Stomach smooth muscle (tissue), 2 donors: ENCODE data around the gene ARL2.
A peak's percentile ranks its signal among the peaks of the same experiment; 100 is the strongest.
"Not testable (repeated sequence)": the region's sequence is repeated elsewhere in the genome, so short reads cannot be mapped to it uniquely, and the experiment has no call there.

Experiments used
- H3K27ac ChIP-seq: one replicate; pipeline ENCODE4 v1.7.0; 2013; ENCODE audit warnings: mild to moderate bottlenecking, low read length, inconsistent platforms
- H3K27me3 ChIP-seq, 2 donors: one replicate each; pipeline ENCODE4 v1.7.0; 2013; ENCODE audit warnings: low read length in 2 of 2; ENCODE audit not compliant: insufficient read depth in 2 of 2, control insufficient read depth in 1 of 2
- H3K36me3 ChIP-seq, 2 donors: one replicate each; pipeline ENCODE4 v1.7.0; 2013; ENCODE audit warnings: low read length in 2 of 2; ENCODE audit not compliant: control insufficient read depth in 2 of 2, insufficient read depth in 2 of 2
- H3K4me1 ChIP-seq: one replicate; pipeline ENCODE4 v1.7.0; 2013; ENCODE audit warnings: low read length; ENCODE audit not compliant: control insufficient read depth, insufficient read depth
- H3K4me3 ChIP-seq, 2 donors: one replicate each; pipeline ENCODE4 v1.7.0; 2013; ENCODE audit warnings: low read length in 2 of 2
- H3K9ac ChIP-seq, 2 donors: one replicate each; pipeline ENCODE4 v1.7.0; 2013; ENCODE audit warnings: low read length in 2 of 2, mild to moderate bottlenecking in 1 of 2
- H3K9me3 ChIP-seq, 2 donors: one replicate each; pipeline ENCODE4 v1.7.0; 2013; ENCODE audit warnings: low read length in 2 of 2; ENCODE audit not compliant: control insufficient read depth in 2 of 2
- donor health status: healthy.
- donor health status: Pancreatic carcinoma.

The ARL2 gene

DNA sequence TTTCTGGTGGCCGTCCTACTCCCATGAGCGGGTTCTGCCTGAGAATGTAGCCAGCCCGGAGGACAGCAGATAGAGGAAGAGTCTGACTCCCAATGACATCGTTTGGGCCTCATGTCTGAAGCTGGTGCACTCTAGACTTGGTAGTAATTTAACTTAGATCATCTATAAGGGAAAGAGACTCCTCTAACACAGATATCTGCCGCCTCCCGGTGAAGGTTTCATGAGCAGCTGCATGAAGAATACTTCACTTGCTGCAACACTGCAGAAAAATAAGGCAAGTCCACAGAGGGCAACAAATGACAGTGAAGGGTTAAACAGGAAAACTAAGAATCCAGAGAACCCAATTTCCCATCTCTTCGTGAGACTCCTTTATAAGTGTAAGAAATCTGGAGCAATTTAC lies 5.9 kb upstream of the ARL2 start:
- peaks cover under 1% of the 10 kb centered on the region for H3K4me1 ChIP-seq
- no peaks in the 10 kb centered on the region for H3K36me3 ChIP-seq
- no peak overlapping the region for H3K27ac ChIP-seq
- H3K4me3 ChIP-seq, result no peak overlapping the region
- H3K9ac ChIP-seq, result no peak overlapping the region
- no peaks in the 10 kb centered on the region for H3K27me3 ChIP-seq
- H3K9me3 ChIP-seq, result no peaks in the 10 kb centered on the region

GRCh38 chr11:65008873-65009272 lies 5.1 kb upstream of the ARL2 start:
- H3K27me3 ChIP-seq, result no peaks in the 10 kb centered on the region
- no peaks in the 10 kb centered on the region for H3K36me3 ChIP-seq
- H3K4me1 ChIP-seq, result peaks cover 5% of the 10 kb centered on the region
- no peak overlapping the region for H3K9ac ChIP-seq
- H3K27ac ChIP-seq, result no peak overlapping the region
- no peak overlapping the region for H3K4me3 ChIP-seq
- no peaks in the 10 kb centered on the region for H3K9me3 ChIP-seq

DNA sequence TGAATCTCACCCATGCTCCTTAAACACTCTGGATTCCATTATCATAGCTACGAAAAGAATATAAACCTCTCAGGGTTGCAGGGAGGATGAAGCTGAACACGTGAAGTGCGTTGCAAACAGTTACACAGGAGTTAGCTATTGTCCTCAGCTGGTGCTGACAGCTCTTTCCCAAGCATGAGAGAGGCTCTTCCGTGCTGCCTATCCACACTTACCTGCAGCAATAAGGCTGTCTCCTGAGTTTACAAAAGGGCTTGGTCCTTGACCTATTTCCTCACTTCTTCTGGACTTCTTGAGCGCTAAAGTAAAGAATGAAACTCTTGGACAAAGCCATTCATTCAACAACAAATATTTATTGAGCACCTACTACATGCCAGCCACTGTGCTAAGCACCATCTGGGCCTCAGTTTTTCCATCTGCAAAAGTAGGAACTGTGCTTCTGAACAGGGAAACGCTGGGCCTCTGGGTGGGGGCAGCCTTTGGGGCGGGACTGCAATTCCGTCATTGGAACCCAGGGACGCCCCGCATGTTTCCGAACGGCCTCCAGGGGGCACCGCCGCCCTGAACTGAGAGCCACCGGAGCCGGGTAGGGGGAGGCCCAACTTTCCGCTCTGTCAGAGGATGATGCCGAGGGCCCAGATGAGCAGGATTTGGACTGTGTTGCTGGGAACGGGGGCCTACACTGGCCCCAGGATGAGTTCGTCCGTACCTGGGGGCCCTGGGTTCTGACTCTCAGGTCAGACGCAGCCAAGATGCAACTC lies 651 bp upstream of the ARL2 start:
- H3K4me3 ChIP-seq, result peak overlapping the region; percentile 92 to 95
- H3K36me3 ChIP-seq, result peaks cover 2 to 4% of the 10 kb centered on the region in 2 donors
- H3K4me1 ChIP-seq, result peaks cover 15% of the 10 kb centered on the region
- no peaks in the 10 kb centered on the region for H3K9me3 ChIP-seq
- peak overlapping the region; percentile 99 for H3K27ac ChIP-seq
- no peaks in the 10 kb centered on the region for H3K27me3 ChIP-seq
- H3K9ac ChIP-seq, result peak overlapping the region; percentile 99

- peak overlapping the region; percentile 99 for H3K9ac ChIP-seq
- no peaks in the 10 kb centered on the region for H3K27me3 ChIP-seq
- H3K4me3 ChIP-seq, result peak overlapping the region; percentile 92 to 95
- peak overlapping the region; percentile 99 for H3K27ac ChIP-seq
- peaks cover 9 to 12% of the 10 kb centered on the region in 2 donors for H3K36me3 ChIP-seq
- no peaks in the 10 kb centered on the region for H3K9me3 ChIP-seq
- H3K4me1 ChIP-seq, result peaks cover 15% of the 10 kb centered on the region
These were observed 817 bp downstream of the ARL2 start for GRCh38 chr11:65014726-65015227.

DNA sequence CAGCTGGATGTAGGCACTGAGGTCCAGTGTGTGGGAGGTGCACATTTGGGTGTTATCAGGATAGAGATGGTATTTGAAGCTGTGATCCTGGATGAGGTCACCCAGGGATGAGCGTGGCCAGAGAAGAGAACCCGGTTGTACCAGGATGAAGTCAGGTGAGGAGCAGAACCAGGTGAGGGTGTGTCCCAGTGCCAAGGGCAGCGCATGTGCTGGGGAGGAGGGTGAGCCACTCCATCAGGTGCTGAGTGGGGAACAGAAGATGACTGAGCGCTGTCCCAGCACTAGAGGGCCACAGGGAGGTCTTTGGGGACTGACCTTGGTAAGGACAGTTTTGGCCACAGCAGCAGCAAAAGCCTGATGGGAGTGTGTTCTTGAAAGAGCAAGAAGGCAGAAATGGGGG lies 2.7 kb downstream of the ARL2 start:
- Histone ChIP-seq H3K9ac (peak overlapping the region; percentile 32 to 58), H3K9me3 (no peaks in the 10 kb centered on the region), H3K27me3 (no peaks in the 10 kb centered on the region), H3K4me1 (peaks cover 15% of the 10 kb centered on the region), H3K36me3 (peaks cover 20 to 24% of the 10 kb centered on the region in 2 donors), H3K27ac (no peak overlapping the region), H3K4me3 (no peak overlapping the region)

DNA sequence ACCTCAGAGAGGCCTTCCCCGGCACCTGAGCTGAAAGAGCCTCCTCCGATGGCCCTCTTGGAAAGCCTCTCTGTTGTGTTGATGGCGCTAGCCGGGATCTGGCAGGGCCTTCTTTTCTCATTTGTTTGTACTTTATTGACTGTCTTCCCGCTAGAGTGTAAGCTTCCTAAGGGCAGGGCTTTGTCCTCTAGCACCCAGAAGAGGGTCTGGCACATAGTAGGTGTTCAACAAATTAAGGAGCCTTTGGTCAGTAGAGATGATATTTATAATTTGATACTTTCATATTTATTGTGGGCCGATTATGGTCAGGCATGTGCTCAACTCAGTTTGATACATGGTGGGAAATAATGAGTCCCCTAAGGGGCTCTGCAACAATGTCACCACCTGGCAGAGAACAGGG lies 4.0 kb downstream of the ARL2 start:
- Histone ChIP-seq H3K27me3 (no peaks in the 10 kb centered on the region), H3K4me3 (no peak overlapping the region), H3K4me1 (peaks cover 15% of the 10 kb centered on the region), H3K27ac (no peak overlapping the region), H3K9ac (no peak overlapping the region), H3K36me3 (peaks cover 25 to 31% of the 10 kb centered on the region in 2 donors), H3K9me3 (no peaks in the 10 kb centered on the region)

DNA sequence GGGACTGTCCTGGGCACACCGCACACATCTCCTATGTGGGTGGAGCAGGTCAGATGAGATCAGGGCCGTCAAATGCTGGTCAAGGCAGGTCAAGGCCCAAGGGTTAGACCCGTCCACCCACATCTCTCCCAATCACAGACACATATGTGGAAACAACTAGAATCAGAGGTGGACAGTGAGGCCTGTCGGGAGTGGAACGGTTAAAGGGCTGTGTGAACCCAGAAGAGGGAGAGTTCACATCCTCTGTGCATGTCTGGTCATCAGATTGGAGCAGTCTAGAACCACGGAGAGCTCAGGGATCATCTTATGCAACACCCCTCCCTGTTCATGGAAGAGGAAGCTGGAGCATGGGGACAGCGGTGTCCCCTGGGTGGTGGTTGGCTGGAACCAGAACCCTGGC lies 5.9 kb downstream of the ARL2 start:
- H3K27me3 ChIP-seq, result no peaks in the 10 kb centered on the region
- H3K27ac ChIP-seq, result no peak overlapping the region
- peaks cover 25 to 31% of the 10 kb centered on the region in 2 donors for H3K36me3 ChIP-seq
- H3K9me3 ChIP-seq, result no peaks in the 10 kb centered on the region
- no peak overlapping the region for H3K9ac ChIP-seq
- H3K4me1 ChIP-seq, result peaks cover 4% of the 10 kb centered on the region
- H3K4me3 ChIP-seq, result no peak overlapping the region

DNA sequence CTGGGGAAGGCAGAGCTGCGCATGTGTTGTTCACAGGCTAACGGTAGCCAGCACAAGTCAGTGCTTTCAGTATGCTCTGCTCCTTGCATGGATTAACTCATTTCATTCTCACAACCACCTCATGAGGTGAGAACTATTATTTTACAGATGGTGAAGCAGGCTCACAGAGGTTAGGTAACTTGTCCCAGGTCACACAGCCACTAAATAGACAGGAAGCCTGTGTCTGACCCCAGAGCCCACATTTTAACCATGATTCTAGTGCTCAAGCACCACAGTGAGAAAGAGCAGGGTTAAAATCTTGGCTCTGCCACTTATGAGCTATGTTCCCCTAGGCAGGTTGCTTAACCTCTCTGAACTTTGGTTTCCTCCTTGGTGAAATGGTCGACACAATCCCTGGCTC lies 7.0 kb downstream of the ARL2 start:
- no peaks in the 10 kb centered on the region for H3K9me3 ChIP-seq
- no peak overlapping the region for H3K27ac ChIP-seq
- peaks cover 25 to 31% of the 10 kb centered on the region in 2 donors for H3K36me3 ChIP-seq
- H3K4me3 ChIP-seq, result no peak overlapping the region
- no peaks in the 10 kb centered on the region for H3K4me1 ChIP-seq
- H3K9ac ChIP-seq, result no peak overlapping the region
- no peaks in the 10 kb centered on the region for H3K27me3 ChIP-seq

GRCh38 chr11:65021509-65021908 lies 7.5 kb downstream of the ARL2 start:
- Histone ChIP-seq H3K27ac (no peak overlapping the region), H3K9ac (no peak overlapping the region), H3K27me3 (no peaks in the 10 kb centered on the region), H3K4me3 (no peak overlapping the region), H3K36me3 (peaks cover 25 to 30% of the 10 kb centered on the region in 2 donors), H3K4me1 (no peaks in the 10 kb centered on the region), H3K9me3 (no peaks in the 10 kb centered on the region)

GRCh38 chr11:65023502-65023901 lies 9.5 kb downstream of the ARL2 start:
- Histone ChIP-seq H3K36me3 (peaks cover 20 to 25% of the 10 kb centered on the region in 2 donors), H3K4me1 (peaks cover 11% of the 10 kb centered on the region)
- not testable (repeated sequence) for H3K27ac ChIP-seq, H3K9ac ChIP-seq, H3K4me3 ChIP-seq, H3K9me3 ChIP-seq, H3K27me3 ChIP-seq

GRCh38 chr11:65026810-65027209 lies 12.8 kb downstream of the ARL2 start:
- Histone ChIP-seq H3K9me3 (no peaks in the 10 kb centered on the region), H3K4me3 (peak overlapping the region in 1 of 2 donors; percentile 86), H3K27ac (peak overlapping the region; percentile 85), H3K9ac (peak overlapping the region; percentile 7 to 80), H3K36me3 (peaks cover 5 to 7% of the 10 kb centered on the region in 2 donors), H3K27me3 (no peaks in the 10 kb centered on the region), H3K4me1 (peaks cover 18% of the 10 kb centered on the region)
